GM12891 (cell line): ENCODE results near the gene TMBIM1.

Experiments used
- DNase-seq: peaks from one replicate; pipeline ENCODE4 v3.0.0; 2011; ENCODE audit warnings: low spot score; ENCODE audit not compliant: insufficient read length
- FAIRE-seq: peaks from 2 replicates; lab custom pipeline; 2011; peaks lifted over from hg19 to GRCh38; lab: Jason Lieb, UNC
- PAX5 ChIP-seq: IDR thresholded peaks from 2 replicates; pipeline ENCODE4 v1.6.1; 2011; ENCODE audit warnings: low read length, moderate library complexity, mild to moderate bottlenecking; ENCODE audit not compliant: insufficient read depth, severe bottlenecking
- POLR2A ChIP-seq: IDR thresholded peaks from 2 replicates; pipeline ENCODE4 v1.6.1; 2011; ENCODE audit warnings: low read depth, low read length, control low read depth
- POLR2AphosphoS5 ChIP-seq: IDR thresholded peaks from 2 replicates; pipeline ENCODE4 v1.6.1; 2011; ENCODE audit warnings: low read depth, low read length, control low read depth
- POU2F2 ChIP-seq: IDR thresholded peaks from 2 replicates; pipeline ENCODE4 v1.6.1; 2011; ENCODE audit warnings: low read depth, mild to moderate bottlenecking, control low read depth, low read length, moderate library complexity
- SPI1 ChIP-seq: IDR thresholded peaks from 2 replicates; pipeline ENCODE4 v1.6.1; 2011; ENCODE audit warnings: low read depth, low read length, control low read depth
- TAF1 ChIP-seq: IDR thresholded peaks from 2 replicates; pipeline ENCODE4 v1.6.1; 2011; ENCODE audit warnings: low read depth, low read length, control low read depth

The TMBIM1 gene

GRCh38 chr2:218271865-218272530, 20.3 kb downstream of the TMBIM1 start:
- TF ChIP-seq POLR2A (no peak), PAX5 (no peak), SPI1 (peak; percentile 7; the same call in 1 of the 2 replicates), POU2F2 (no peak), TAF1 (no peak), POLR2AphosphoS5 (no peak)
- FAIRE-seq (no peak), DNase-seq (no peak)

- no peak for DNase-seq
- no peak for TF ChIP-seq TAF1
- no peak for TF ChIP-seq SPI1
- FAIRE-seq: no peak
Observed at GRCh38 chr2:218271487-218271797, 20.9 kb downstream of the TMBIM1 start.

GRCh38 chr2:218270721-218271486, 21.4 kb downstream of the TMBIM1 start:
- TF ChIP-seq TAF1: no peak
- TF ChIP-seq POLR2A: no peak
- TF ChIP-seq POLR2AphosphoS5: no peak
- no peak for TF ChIP-seq SPI1
- no peak for TF ChIP-seq POU2F2
- TF ChIP-seq PAX5: no peak
- FAIRE-seq (no peak), DNase-seq (no peak)

- FAIRE-seq (peak; percentile 99), DNase-seq (peak; percentile 99)
- TF ChIP-seq TAF1: peak; percentile 70
- TF ChIP-seq POLR2AphosphoS5: peak; percentile 84
- peak; percentile 50; the same call in 1 of the 2 replicates for TF ChIP-seq POU2F2
- 0 out of 2 replicates have a peak, but pooled peaks have one; percentile 17 for TF ChIP-seq SPI1
- TF ChIP-seq POLR2A: peak; percentile 73
- TF ChIP-seq PAX5: peak; percentile 59
Observed at GRCh38 chr2:218269900-218270720, 22.2 kb downstream of the TMBIM1 start, which contains the start of the genes AAMP and PNKD. Gene AAMP, minus strand, starts transcription at chr2:218270137. Its CDS starts 51 bp downstream, at chr2:218270086. Gene PNKD, plus strand, starts transcription at chr2:218270519. Its CDS starts 17 bp downstream, at chr2:218270536.

GRCh38 chr2:218267259-218267658, 25.0 kb downstream of the TMBIM1 start:
- no peak for TF ChIP-seq POU2F2
- DNase-seq: no peak
- no peak for FAIRE-seq

- DNase-seq (no peak), FAIRE-seq (no peak)
- no peak for TF ChIP-seq POLR2A
- no peak for TF ChIP-seq SPI1
- TF ChIP-seq POLR2AphosphoS5: no peak
- TF ChIP-seq PAX5: no peak
- TF ChIP-seq TAF1: no peak
- no peak for TF ChIP-seq POU2F2
Observed at GRCh38 chr2:218266316-218266979, 25.9 kb downstream of the TMBIM1 start.

- FAIRE-seq: no peak
- no peak for DNase-seq
- TF ChIP-seq POU2F2 (no peak), TAF1 (no peak), SPI1 (no peak), POLR2A (no peak), POLR2AphosphoS5 (no peak), PAX5 (no peak)
Observed at GRCh38 chr2:218265626-218266025, 26.7 kb downstream of the TMBIM1 start.

- DNase-seq: no peak
- TF ChIP-seq POLR2A (no peak), PAX5 (no peak), POU2F2 (no peak), POLR2AphosphoS5 (no peak), TAF1 (no peak), SPI1 (no peak)
- FAIRE-seq: no peak
Observed at GRCh38 chr2:218264773-218265561, 27.3 kb downstream of the TMBIM1 start.
